B cell (primary cell): ENCODE data around the gene TCN1.

Source experiments
- CTCF ChIP-seq: fragments of 200-600 bp; IDR thresholded peaks from one replicate; pipeline ENCODE4 v1.8.0; 2022; ENCODE audit warnings: antibody characterized with exemption, mild to moderate bottlenecking
- EZH2 ChIP-seq: IDR thresholded peaks from 2 replicates; pipeline ENCODE4 v1.6.1; 2012; ENCODE audit warnings: borderline replicate concordance, low read depth, mild to moderate bottlenecking, moderate library complexity, low read length; ENCODE audit not compliant: insufficient read depth, poor library complexity, severe bottlenecking

DNA sequence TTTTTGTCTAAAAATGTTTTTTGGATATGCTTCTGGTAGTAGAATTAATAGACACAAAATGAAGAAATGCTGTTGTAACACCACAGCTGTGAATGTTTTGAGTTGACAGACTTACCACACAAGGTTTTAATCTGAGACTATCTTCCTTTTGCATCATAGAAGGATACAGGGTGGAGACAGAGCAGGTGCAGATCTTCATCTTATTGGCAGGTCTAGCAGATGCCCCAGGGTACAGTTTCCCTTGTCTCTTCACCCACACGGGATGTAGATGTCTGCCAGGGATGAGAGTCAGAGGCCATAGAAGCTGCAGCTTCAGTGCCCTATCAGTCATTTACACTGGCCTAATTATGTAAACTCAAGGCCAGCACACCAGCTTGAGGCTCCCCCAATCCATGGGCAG lies 13.3 kb upstream of the TCN1 start:
- TF ChIP-seq CTCF (no peak), EZH2 (no peak)
